Mucosa of rectum (tissue), 2 donors: Measurements from ENCODE around the gene ZMYND15.

ENCODE experiments used
- H3K27ac ChIP-seq, 2 donors: one replicate each; pipeline ENCODE4 v1.7.0; 2013; ENCODE audit warnings: inconsistent platforms in 2 of 2, low read depth in 2 of 2, low read length in 2 of 2
- H3K27me3 ChIP-seq, 2 donors: one replicate each; pipeline ENCODE4 v1.7.0; 2013; ENCODE audit warnings: low read length in 2 of 2; ENCODE audit not compliant: control insufficient read depth in 2 of 2, insufficient read depth in 2 of 2
- H3K36me3 ChIP-seq, 2 donors: one replicate each; pipeline ENCODE4 v1.7.0; 2013; ENCODE audit warnings: low read length in 2 of 2; ENCODE audit not compliant: control insufficient read depth in 2 of 2, insufficient read depth in 2 of 2
- H3K4me1 ChIP-seq, 2 donors: one replicate each; pipeline ENCODE4 v1.7.0; 2013; ENCODE audit warnings: low read length in 2 of 2, mild to moderate bottlenecking in 1 of 2; ENCODE audit not compliant: control insufficient read depth in 2 of 2, insufficient read depth in 2 of 2
- H3K4me3 ChIP-seq, 2 donors: one replicate each; pipeline ENCODE4 v1.7.0; 2013; ENCODE audit warnings: low read length in 2 of 2
- H3K9ac ChIP-seq, 2 donors: one replicate each; pipeline ENCODE4 v1.7.0; 2013; ENCODE audit warnings: low read length in 2 of 2, low read depth in 1 of 2, mild to moderate bottlenecking in 1 of 2
- H3K9me3 ChIP-seq, 2 donors: one replicate each; pipeline ENCODE4 v1.7.0; 2013; ENCODE audit warnings: low read length in 2 of 2; ENCODE audit not compliant: control insufficient read depth in 2 of 2
- donor health status: healthy.
- donor health status: Normal muscosa, but diverticular disease.

ZMYND15 gene

GRCh38 chr17:4715063-4715744 lies 24.4 kb upstream of the ZMYND15 start:
- H3K4me3 ChIP-seq = no peak overlapping the region
- H3K4me1 ChIP-seq = peaks cover 21 to 22% of the 10 kb centered on the region in 2 donors
- H3K36me3 ChIP-seq = peaks cover 7 to 23% of the 10 kb centered on the region in 2 donors
- no peaks in the 10 kb centered on the region for H3K27me3 ChIP-seq
- peak overlapping the region in 1 of 2 donors; percentile 23 for H3K27ac ChIP-seq
- H3K9ac ChIP-seq = no peak overlapping the region
- H3K9me3 ChIP-seq = no peaks in the 10 kb centered on the region

DNA sequence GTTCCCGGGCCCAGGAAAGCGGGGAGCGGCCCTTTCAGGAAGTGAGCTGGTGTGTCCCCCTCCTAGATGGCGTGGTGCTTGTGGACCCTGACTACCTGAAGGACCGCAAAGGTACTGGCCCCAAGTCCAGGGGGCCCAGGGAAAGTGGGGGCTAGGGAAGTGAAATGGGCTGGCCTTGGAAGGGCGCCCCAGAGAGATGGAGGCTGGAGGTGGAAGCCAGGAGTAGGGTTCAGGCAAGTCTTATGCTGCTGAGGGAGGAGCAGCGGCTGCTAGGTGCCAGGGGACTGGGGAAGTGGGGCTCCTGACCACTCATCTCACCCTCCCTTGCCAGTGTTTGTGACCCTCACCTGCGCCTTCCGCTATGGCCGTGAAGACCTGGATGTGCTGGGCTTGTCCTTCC lies 23.6 kb upstream of the ZMYND15 start:
- Histone ChIP-seq H3K9me3 (no peaks in the 10 kb centered on the region), H3K27me3 (no peaks in the 10 kb centered on the region), H3K4me1 (peaks cover 22 to 23% of the 10 kb centered on the region in 2 donors), H3K4me3 (no peak overlapping the region), H3K27ac (no peak overlapping the region), H3K36me3 (peaks cover 7 to 23% of the 10 kb centered on the region in 2 donors), H3K9ac (no peak overlapping the region)

DNA sequence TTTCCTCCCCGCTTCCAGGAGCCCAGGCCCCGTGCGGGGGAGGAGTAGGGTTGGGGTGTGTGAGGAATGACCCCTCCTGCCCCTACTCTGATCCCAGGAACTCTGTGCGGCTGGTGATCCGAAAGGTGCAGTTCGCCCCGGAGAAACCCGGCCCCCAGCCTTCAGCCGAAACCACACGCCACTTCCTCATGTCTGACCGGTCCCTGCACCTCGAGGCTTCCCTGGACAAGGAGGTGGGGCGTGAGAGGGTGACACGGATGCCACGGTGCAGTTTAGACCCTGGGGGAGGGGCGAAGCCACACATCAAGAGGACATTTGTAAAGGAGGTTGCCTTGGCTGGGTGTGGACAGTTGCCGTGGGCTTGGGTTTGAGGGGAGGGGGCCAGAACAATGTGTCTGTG lies 21.8 kb upstream of the ZMYND15 start:
- Histone ChIP-seq H3K9me3 (no peaks in the 10 kb centered on the region), H3K9ac (no peak overlapping the region), H3K27ac (no peak overlapping the region), H3K4me1 (peaks cover 13 to 19% of the 10 kb centered on the region in 2 donors), H3K36me3 (peaks cover 7 to 23% of the 10 kb centered on the region in 2 donors), H3K27me3 (no peaks in the 10 kb centered on the region), H3K4me3 (no peak overlapping the region)

DNA sequence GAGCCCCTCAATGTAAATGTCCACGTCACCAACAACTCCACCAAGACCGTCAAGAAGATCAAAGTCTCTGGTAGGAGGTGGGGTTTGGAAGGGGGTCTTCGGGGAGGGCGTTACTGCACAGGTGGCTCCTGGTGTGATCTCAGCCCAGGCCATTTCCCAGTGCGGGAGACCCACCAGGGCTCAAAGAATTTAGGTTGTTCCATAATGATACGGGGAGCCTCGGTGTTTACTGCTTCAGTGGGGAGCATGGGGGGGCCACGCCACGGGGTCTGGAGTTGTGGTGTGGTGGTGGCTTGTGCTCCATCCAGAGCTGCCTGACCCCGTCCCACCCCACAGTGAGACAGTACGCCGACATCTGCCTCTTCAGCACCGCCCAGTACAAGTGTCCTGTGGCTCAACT lies 21.4 kb upstream of the ZMYND15 start:
- H3K9me3 ChIP-seq = no peaks in the 10 kb centered on the region
- H3K9ac ChIP-seq = no peak overlapping the region
- peaks cover 13 to 19% of the 10 kb centered on the region in 2 donors for H3K4me1 ChIP-seq
- H3K4me3 ChIP-seq = no peak overlapping the region
- peaks cover 7 to 23% of the 10 kb centered on the region in 2 donors for H3K36me3 ChIP-seq
- no peak overlapping the region for H3K27ac ChIP-seq
- H3K27me3 ChIP-seq = no peaks in the 10 kb centered on the region

GRCh38 chr17:4719146-4719545 lies 20.5 kb upstream of the ZMYND15 start:
- Histone ChIP-seq H3K9ac (no peak overlapping the region), H3K27ac (no peak overlapping the region), H3K4me3 (no peak overlapping the region), H3K4me1 (peaks cover 13 to 17% of the 10 kb centered on the region in 2 donors), H3K27me3 (no peaks in the 10 kb centered on the region), H3K36me3 (peaks cover 7 to 23% of the 10 kb centered on the region in 2 donors), H3K9me3 (no peaks in the 10 kb centered on the region)

DNA sequence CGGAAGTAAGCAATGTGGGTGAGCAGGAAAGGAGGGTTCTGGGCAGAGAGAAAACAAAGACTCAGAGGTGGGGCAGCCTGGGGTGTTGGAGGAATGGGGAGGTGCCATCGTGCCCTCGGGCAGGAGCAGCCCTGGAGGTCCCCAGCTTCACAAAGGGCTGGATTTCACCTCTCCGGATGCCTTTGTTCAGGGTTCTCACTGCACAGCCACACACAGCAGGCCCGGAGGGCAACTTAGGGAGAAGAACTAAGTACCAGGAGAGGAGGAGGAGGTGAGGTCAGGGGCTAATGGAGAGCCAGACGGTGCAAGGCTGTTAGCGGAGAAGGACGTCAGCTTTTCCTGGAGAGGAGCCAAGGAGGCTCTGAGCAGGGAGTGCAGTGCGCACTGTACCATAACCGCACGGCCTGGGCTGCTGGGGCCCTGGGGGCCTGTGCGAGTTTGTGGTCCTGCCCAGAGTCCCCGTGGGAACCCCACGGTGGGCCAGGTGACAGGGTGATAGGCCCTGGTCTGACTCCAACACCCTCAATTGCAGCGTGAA lies 19.9 kb upstream of the ZMYND15 start:
- H3K27me3 ChIP-seq = no peaks in the 10 kb centered on the region
- no peak overlapping the region for H3K9ac ChIP-seq
- no peaks in the 10 kb centered on the region for H3K9me3 ChIP-seq
- H3K4me3 ChIP-seq = no peak overlapping the region
- H3K4me1 ChIP-seq = peaks cover 13 to 17% of the 10 kb centered on the region in 2 donors
- peaks cover 7 to 23% of the 10 kb centered on the region in 2 donors for H3K36me3 ChIP-seq
- no peak overlapping the region for H3K27ac ChIP-seq

DNA sequence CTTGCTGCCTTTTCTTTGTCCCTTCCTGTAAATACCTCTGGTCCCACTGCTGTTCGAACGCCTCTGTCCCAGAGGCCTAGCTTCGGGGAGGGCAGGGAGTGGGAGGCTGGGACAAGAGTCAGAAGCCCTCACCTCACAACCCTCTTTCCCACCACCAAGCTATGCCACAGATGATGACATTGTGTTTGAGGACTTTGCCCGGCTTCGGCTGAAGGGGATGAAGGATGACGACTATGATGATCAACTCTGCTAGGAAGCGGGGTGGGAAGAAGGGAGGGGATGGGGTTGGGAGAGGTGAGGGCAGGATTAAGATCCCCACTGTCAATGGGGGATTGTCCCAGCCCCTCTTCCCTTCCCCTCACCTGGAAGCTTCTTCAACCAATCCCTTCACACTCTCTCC lies 18.8 kb upstream of the ZMYND15 start:
- H3K27ac ChIP-seq = no peak overlapping the region
- no peaks in the 10 kb centered on the region for H3K9me3 ChIP-seq
- no peaks in the 10 kb centered on the region for H3K27me3 ChIP-seq
- H3K36me3 ChIP-seq = peaks cover 7 to 23% of the 10 kb centered on the region in 2 donors
- peaks cover 13 to 15% of the 10 kb centered on the region in 2 donors for H3K4me1 ChIP-seq
- no peak overlapping the region for H3K9ac ChIP-seq
- no peak overlapping the region for H3K4me3 ChIP-seq

- H3K27ac ChIP-seq = peak overlapping the region; percentile 68 to 82
Observed at GRCh38 chr17:4721203-4722135, 18.2 kb upstream of the ZMYND15 start.

DNA sequence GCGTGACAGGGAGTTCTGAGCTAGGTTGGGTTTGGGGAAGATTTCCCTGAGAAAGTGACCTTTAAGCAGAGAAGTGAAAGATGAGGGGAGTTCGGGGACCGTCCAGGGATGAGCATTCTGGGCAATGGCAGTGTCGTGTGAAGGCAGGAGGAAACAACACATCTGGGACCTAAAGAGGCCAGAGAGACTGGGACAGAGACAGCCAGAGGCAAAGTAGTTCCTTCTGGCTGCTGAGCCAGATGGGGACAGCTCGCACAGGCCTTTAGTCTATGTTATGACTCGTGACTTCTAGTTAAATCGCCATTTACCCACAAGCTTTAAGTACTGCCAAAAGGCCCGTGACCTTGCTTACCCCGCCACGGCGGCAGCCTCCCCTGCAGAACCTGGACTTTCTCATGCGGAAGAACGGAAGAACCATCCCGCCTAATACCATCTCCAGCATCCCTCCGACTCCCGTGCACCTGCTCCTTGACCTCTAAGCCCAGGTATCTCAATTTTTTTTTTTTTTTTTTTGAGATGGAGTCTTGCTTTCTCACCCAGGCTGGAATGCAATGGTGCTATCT lies 16.9 kb upstream of the ZMYND15 start:
- Histone ChIP-seq H3K27me3 (no peaks in the 10 kb centered on the region), H3K4me1 (peaks cover 13 to 15% of the 10 kb centered on the region in 2 donors), H3K9me3 (no peaks in the 10 kb centered on the region), H3K27ac (no peak overlapping the region), H3K36me3 (peaks cover 0 to 16% of the 10 kb centered on the region in 2 donors), H3K4me3 (no peak overlapping the region), H3K9ac (no peak overlapping the region)

More at GRCh38 chr17:4721203-4722135, 18.2 kb upstream of the ZMYND15 start:
- H3K9me3 ChIP-seq = no peaks in the 10 kb centered on the region
- peak overlapping the region in 1 of 2 donors; percentile 7 for H3K4me3 ChIP-seq
- no peaks in the 10 kb centered on the region for H3K27me3 ChIP-seq
- peaks cover 13 to 15% of the 10 kb centered on the region in 2 donors for H3K4me1 ChIP-seq
- peaks cover 5 to 23% of the 10 kb centered on the region in 2 donors for H3K36me3 ChIP-seq
- peak overlapping the region; percentile 41 to 64 for H3K9ac ChIP-seq
